ENCODE results near the gene ANKRD44. TPM values are rescaled to one million over a fixed set of nuclear protein-coding genes. Genes with fewer than 3 reads are reported as not detected.

The ANKRD44 gene
- total RNA-seq, 4 donors from 2014 or later, result 22.8 to 69.1 (median 37.5) TPM

- TF ChIP-seq CTCF (IDR thresholded peaks at IDR 0.05; ENCODE audit: low read depth), result no peak
These were observed 348.7 kb downstream of the ANKRD44 start for GRCh38 chr2:196961889-196962288.

GRCh38 chr2:196959734-196960338 lies 350.7 kb downstream of the ANKRD44 start:
- TF ChIP-seq CTCF (IDR thresholded peaks at IDR 0.05; ENCODE audit: low read depth), result no peak

- TF ChIP-seq CTCF (IDR thresholded peaks at IDR 0.05; ENCODE audit: low read depth), result no peak
These were observed 351.3 kb downstream of the ANKRD44 start for GRCh38 chr2:196959281-196959680.

- no peak for TF ChIP-seq CTCF (IDR thresholded peaks at IDR 0.05; ENCODE audit: low read depth)
These were observed 352.6 kb downstream of the ANKRD44 start for GRCh38 chr2:196957881-196958525.

- no peak for TF ChIP-seq CTCF (IDR thresholded peaks at IDR 0.05; ENCODE audit: low read depth)
These were observed 353.1 kb downstream of the ANKRD44 start for GRCh38 chr2:196957442-196957841.

GRCh38 chr2:196956069-196956468 lies 354.5 kb downstream of the ANKRD44 start:
- no peak for TF ChIP-seq CTCF (IDR thresholded peaks at IDR 0.05; ENCODE audit: low read depth)

- no peak for TF ChIP-seq CTCF (IDR thresholded peaks at IDR 0.05; ENCODE audit: low read depth)
These were observed 355.5 kb downstream of the ANKRD44 start for GRCh38 chr2:196955036-196955435.
